CD4-positive, alpha-beta T cell treated with Interferon alpha-2 for 1 hour (primary cell): ENCODE results near the gene PRRC2B.

ENCODE experiments used
- DNase-seq, 2 donors: peaks; one replicate each; pipeline ENCODE4 v3.0.0-alpha.2; 2020 to 2022

PRRC2B gene

DNA sequence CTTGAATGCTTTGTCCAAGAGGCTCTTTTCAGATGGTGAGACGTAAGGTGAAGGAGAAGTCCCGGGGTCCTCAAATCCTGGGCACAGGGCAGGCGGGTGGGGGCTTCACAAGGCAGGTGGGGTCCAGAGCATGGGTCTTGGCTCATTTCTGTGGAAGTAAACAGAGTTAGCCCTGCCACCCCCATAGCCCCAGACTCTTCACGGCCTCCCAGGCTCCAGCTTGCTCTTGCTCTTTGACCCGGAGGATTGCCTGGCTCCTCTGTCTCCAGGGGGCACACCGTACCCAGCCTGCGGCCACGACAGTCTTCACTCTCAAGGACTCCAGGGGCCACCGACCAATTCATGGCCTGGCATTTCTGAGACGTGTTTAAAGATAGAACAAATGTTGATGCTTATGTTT lies 80.0 kb downstream of the PRRC2B start:
- DNase-seq, result no peak

DNA sequence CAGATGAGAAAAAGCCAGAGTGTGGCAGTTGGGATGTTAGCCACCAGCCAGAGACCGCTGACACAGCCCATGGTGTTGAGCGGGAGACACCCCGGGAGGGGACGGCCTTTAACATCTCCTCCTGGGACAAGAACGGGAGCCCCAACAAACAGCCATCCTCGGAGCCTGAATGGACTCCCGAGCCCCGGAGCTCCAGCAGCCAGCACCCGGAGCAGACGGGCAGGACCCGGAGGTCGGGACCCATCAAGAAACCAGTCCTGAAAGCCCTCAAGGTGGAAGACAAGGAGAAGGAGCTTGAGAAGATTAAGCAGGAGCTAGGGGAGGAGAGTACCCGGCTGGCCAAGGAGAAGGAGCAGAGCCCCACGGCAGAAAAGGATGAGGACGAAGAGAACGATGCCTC lies 80.8 kb downstream of the PRRC2B start:
- no peak for DNase-seq

DNA sequence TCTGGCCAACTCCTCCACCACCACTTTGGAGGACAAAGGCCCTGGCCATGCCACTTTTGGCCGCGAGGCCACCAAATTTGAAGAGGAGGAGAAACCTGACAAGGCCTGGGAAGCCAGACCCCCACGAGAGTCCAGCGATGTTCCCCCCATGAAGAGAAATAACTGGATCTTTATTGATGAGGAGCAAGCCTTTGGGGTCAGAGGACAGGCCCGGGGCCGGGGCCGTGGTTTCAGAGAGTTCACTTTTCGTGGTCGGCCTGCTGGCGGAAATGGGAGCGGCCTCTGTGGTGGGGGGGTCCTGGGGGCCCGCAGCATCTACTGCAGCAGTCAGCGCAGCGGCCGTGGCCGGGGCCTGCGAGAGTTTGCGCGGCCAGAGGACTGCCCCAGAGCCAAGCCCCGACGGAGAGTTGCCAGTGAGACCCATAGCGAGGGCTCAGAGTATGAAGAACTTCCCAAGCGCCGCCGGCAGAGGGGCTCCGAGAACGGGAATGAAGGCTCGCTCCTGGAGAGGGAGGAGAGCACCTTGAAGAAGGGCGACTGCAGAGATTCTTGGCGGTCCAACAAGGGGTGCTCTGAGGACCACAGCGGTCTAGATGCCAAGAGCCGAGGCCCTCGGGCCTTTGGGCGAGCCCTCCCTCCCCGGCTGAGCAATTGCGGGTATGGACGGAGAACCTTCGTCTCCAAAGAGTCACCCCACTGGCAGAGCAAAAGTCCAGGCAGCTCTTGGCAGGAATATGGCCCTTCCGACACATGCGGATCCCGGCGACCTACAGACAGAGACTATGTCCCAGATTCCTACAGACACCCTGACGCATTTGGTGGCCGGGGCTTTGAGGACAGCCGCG lies 81.4 kb downstream of the PRRC2B start:
- DNase-seq, result no peak

DNA sequence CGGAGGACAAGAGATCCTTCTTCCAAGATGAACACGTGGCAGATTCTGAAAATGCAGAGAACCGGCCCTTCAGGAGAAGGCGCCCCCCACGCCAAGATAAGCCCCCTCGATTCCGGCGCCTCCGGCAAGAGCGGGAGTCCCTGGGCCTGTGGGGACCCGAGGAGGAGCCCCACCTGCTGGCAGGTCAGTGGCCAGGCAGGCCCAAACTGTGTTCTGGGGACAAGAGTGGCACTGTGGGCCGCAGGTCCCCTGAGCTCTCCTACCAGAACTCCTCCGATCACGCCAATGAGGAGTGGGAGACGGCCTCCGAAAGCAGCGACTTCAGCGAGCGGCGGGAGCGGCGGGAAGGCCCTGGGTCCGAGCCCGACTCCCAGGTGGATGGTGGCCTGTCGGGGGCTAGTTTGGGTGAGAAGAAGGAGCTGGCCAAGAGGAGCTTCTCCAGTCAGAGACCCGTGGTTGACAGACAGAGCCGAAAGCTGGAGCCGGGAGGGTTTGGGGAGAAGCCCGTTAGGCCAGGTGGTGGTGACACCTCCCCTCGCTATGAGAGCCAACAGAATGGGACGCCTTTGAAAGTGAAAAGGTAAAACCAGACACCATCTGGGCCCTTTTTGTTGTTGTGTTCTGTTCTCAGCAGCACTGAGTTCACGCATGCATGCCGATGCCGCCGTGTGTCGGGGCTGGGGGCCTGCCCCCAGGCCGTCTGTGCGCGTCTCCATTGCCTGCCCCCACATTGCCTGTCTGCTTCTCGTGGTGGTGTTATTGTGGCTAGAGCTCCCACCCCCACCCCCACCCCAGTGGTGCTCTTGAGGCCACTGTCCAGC lies 82.3 kb downstream of the PRRC2B start:
- DNase-seq, result no peak

DNA sequence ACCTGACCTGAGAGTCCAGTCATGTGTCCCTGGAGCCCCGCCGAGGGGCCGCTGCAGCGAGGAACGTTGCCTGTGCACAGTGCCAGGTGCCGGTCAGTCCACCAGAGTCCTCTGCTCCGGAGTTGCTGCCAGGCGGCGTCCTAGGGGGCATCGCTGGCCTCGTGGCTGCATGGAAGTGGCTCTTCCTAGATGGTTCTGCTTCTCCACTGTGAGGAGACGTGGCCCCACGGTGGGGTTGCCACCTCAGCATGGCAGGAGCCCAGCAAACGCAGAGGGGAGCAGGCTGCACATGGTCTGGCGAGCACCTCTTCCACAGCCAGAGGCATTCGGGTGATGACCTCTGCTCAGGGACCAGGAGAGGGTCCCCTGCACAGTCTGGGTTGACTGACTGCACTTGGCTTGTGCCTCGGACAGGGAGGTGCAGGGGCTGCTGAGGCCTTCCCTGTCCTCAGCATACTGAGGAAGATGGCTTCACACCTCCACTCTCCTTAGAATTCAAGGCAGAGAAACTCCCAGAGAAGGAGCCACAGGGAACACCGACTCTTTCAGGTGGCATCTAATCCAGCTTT lies 83.0 kb downstream of the PRRC2B start:
- no peak for DNase-seq

DNA sequence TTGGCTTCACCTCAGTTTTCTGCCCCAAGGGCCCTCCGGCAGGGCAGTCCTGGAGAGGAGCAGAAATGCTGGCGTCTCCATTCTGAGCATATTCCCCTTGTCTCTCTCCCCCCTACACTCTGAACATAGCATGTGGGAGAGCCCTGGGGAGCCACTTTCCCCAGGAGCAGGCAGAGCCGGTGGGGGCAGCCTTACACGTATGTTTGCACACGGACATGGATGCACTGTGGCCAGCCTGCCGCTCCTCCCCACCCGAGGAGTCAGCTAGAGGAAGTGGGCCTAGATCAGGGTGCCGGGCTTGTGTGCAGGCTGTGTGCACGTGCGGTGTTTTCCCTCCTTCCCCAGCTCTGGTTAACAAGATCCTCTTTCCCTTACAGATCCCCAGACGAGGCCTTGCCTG lies 83.5 kb downstream of the PRRC2B start:
- DNase-seq, result no peak

DNA sequence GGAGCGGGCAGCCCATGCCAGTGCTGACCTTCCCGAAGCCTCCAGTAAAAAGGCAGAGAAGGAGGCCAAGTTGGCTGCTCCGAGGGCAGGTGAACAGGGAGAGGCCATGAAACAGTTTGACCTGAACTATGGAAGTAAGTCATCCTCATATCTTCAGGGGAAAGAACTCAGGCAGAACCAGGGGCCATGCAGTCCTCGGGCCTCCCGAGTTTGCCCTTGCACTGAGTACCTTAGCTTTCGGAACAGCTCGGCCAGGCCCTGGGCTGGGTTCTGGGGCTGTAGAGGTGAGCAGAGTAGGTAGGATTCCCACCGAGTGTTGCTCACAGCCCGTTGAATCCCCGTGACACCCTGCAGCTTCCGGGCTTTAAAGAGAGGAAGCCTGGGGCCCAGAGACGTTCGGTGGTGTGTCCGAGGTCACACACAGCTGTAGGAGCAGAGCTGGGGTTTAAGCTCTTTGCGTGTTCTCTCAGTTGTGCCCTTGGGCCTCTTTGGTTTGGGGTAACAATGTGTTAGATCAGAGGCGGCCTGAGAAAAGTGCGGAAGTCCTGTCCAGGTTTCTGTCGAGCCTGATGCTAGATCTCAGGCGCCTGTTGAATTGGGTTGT lies 84.0 kb downstream of the PRRC2B start:
- DNase-seq, result no peak

DNA sequence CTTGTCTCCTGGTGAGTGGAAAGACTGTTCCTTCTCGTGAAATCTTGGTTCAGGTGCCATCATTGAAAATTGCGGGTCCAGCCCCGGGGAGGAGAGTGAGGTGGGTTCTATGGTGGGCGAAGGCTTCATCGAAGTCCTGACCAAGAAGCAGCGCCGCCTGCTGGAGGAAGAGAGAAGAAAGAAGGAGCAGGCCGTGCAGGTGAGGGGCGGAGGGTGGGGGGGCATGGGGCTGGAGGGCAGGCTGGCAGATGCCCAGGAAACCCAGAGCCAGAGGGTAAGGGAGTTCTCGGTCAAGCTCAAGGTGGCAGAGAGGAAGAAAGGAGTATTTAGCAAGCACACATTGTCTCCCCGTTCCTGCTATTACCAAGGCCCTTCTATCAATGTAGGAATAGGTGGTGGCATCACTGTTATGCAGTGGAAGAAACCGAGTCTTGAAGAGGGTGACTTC lies 84.6 kb downstream of the PRRC2B start:
- peak; percentile 43 to 66 for DNase-seq

DNA sequence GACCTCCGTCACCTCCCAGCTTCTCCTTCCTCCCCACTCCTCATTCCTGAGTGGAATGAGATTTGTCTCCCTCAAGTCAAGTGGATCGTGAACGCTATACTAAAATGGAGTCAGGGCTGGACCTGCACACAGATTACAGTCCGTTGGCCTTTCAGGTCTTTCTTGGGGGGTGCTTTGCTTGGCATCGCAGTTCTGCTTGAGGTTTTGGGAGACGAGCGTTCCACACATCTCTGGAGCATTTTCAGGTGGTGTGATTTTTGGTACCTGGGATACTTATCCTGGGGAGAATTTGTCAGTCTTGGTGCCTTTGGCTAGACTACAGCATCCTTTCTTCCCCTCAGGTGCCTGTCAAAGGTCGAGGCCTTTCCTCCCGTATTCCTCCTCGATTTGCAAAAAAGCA lies 85.0 kb downstream of the PRRC2B start:
- DNase-seq, result no peak

DNA sequence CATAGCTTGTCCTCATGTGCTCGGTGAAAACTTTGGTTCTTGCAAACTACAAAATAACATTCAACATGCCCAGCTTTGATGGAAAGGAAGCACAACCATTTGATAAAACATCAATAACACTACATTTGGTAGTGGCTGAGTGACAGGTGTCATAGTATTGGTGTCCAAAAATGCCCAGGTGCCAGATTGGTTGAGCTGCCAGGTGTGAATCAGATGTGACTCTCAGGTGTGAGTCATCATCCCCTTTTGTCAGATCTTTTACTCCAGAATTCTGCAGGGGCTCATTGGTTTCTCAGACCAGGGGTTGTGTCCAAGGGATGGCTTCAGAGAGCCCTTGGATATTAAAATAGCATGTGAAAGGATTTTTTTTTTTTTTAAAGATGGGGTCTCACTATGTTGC lies 86.4 kb downstream of the PRRC2B start:
- no peak for DNase-seq

DNA sequence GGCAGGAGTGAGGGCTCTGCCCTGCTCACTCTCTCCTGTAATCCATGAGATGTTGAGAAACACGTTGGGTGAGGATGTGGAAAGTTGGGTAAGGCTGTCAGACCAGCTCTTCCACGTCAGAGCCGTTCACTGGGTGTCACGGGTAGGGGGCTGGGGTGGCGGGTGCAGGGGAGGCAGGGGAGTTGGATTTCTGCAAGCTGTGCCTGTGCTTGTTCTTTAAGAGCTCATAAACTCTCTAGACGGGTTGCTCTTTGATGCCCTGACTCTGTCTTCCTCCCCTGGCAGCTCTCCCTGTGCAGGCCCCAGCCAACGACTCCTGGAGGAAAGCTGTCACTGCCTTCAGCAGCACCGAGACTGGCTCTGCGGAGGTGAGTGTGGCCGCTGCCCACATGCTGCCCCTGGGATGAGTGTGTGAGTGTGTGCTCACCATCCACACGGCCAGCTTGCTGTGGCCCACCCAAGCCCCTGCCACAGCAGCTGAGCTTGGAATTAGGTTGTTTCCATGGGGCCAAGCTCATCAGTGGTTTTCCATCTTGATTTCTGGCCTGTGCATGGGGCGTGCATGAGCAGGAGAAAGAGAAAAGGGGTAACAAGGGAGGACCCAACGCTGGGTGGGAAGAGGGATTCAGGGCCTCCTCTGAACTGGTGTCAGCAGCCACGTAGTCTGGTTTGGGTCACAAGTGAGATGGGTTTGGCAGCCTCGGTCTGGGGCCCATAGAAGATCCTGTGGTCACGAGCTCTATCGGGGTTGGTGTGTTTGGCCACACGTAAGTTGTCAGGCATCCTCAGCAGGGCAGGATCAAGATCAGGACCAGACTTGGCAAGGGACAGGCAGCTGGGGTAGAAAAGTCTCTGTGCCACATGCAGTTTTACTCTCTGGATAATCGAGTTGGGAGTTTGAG lies 87.8 kb downstream of the PRRC2B start:
- no peak for DNase-seq

DNA sequence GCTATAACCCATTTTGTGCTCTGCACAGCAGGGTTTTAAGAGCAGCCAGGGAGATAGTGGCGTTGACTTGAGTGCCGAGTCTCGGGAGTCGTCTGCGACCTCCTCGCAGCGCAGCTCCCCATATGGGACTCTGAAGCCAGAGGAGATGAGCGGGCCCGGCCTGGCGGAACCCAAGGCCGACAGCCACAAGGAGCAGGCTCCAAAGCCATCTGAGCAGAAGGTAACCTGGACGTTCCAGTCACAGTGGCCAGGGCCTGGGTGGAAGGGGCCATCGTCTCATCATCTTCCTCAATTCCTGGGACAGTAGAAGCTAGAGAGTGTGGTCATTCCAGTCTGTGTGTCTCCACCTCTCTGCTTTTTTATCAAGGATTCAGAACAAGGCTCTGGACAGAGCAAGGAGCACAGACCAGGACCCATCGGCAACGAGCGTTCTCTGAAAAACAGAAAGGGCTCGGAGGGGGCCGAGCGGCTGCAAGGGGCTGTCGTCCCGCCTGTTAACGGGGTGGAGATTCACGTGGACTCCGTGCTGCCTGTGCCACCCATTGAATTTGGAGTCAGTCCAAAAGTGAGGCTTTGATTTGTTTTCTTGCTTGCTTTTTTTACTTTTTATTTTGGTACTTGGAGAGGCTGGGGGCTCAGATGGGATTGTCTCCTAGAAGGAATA lies 88.6 kb downstream of the PRRC2B start:
- no peak for DNase-seq

DNA sequence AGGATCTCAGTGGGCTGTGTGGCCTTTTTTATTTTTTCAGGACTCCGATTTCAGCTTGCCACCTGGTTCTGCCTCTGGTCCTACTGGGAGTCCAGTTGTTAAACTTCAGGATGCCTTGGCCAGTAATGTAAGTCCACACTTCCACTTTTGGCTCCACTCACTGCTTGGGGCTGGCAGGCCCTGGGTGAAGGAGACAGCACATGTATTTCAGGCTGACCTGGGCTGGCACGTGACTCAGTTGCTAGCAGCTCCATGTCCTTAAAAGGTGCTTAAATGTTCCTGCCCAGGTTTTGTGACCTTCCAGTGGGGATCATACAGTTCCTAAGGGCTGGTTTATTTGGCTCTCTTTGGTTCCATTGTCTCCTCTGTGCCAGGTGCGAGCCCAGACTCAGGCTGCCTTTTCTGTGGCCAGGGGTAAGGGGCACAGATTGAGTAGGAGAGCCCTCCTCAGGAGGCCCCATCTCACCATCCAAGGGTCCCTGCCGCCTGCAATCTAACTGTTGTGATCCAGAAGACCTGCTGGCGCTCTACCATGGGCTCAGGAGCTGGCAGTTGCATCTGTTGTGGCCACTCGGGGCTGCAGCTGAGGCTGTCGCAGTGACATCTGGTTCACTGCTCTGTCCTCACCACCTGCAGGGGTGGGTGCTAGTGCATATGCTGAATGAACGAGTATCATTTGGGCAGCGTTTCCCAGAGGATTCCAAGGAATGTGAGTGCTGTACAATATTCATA lies 89.6 kb downstream of the PRRC2B start:
- no peak for DNase-seq

DNA sequence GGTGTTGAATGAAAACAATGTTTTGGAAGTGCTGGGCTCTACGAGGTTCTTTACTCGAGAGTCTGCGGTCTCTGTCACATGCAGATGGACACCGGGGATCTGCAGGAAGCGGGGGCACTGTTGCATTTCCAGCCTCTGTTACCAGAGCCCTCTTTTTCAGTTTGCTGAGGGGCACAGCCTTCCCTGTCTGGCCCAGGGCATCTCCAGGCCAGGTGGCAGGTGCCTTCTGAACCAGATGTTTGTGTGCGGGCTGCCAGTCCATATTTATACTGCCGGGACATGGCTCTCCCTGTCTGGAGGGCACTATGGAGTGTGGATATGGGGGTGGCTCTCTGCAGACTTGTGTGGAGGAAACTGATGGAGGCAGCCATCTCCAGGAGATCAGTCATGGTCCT lies 90.2 kb downstream of the PRRC2B start:
- DNase-seq, result no peak

DNA sequence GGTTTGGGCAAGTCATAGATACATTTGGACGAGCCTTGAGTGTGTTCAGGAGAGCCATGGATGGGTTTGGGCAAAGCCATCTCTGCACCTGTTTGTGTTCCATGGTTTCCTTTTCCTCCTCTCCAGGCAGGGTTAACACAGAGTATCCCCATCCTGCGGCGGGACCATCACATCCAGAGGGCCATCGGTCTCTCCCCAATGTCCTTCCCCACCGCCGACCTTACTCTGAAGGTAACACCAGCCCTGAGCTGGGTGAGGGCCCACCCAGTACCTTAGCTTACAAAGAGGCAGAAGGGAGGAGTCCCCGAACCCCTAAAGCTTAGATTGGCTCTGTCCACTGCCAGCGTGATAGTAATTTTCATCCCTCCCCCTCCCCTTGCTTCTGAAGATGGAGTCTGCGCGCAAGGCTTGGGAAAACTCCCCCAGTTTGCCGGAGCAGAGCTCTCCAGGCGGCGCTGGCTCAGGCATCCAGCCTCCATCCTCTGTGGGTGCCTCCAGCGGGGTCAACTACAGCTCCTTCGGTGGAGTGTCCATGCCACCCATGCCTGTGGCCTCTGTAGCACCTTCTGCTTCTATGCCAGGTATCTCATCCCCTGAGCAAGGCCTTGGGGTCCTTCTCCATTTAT lies 90.8 kb downstream of the PRRC2B start:
- no peak for DNase-seq

DNA sequence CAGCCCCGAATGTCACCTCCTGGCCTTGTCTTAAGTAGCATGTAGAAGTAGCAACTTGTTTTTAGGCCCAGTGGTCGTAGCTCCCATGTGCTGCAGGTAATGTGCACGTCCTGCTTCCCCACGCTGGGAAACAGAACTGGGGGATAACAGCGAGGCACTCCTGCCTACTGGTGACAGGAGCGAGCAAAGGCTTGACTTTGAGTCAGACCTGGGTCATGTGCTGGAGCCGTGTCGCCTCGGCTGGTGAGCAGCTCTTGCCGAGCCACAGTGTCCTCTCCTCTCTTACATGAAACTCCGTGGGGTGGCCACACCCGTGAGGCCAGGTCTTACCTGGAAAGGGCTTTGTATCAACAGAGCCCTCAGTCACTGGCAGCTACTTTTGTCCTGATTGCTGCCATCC lies 91.3 kb downstream of the PRRC2B start:
- no peak for DNase-seq

DNA sequence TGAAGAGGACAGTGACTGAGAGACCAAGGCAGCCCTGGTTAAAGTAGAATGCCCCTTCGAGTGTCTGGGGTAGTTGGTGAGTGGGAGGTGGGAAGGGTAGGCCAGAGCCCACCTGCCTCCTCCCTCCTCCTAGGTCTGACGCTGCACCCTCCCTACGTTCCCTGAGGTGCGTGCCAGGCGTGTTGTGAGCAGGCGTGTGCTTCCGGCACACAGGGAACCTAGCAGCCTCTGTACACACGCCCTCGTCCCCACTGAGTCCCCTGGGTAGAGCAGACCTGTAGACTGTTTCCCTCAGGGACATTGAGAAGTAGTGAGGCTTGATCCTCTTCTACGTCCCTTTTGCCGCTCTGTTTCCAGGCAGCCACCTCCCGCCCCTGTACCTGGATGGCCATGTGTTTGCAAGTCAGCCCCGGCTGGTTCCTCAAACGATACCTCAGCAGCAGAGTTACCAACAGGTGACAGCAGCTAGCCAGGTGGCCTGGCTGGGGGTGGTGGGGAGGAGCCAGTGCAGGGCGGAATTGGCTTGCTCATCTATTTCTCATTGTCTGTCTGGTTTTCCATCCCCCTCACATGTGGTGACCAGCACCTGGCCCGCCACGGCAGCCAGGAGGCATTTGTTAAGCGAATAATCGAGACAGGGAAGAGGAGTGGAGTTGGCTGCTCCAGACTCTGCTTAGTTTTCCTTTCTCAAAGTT lies 92.0 kb downstream of the PRRC2B start:
- DNase-seq, result no peak

DNA sequence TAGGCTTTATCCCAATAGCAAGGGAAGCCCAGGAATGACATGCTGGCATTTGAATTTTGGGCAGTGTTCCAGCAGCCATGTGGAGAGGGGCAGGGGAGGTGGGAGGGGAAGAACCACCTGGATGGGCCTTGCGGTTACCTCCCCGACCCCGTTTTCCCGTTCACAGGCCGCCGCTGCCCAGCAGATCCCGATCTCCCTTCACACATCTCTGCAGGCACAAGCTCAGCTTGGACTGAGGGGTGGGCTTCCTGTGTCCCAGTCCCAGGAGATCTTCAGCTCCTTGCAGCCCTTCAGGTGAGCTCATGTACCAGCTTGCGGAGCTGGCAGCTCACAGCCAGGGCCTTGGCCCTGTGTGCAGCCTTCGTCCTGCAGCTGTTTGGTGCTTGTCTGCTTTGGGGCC lies 93.1 kb downstream of the PRRC2B start:
- DNase-seq, result no peak

DNA sequence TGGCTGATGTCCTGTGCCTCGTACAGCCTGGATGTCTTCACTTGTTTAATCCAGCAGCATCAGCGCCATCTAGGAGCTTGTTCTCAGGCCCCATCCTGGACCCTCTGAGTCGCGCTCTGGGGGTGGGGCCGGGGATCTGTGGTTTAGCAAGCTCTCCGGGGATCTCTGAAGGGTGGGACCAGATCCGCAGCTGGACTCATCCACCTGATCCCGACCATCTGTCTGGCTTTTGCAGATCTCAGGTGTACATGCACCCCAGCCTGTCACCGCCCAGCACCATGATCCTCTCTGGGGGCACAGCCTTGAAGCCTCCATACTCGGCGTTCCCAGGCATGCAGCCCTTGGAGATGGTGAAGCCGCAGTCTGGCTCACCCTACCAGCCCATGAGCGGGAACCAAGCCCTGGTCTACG lies 93.7 kb downstream of the PRRC2B start:
- DNase-seq, result no peak

DNA sequence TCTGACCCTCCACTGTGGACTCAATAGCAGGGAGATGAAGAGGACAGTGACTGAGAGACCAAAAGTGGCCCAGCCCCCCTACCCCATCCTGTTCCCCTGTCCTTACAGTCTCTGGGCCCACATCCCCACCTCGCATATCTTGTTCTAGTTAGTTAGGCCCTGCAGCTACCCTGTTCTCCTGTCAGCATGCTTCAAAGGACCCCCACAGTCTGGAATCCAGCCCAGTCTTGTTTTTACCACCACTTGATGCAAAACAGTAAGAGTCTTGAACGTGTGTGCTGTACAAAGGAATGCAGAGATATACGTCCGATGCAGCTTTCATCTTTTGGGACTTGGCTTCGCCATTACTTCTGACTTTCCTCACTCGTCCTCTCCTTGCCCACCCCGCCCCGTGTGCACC lies 96.6 kb downstream of the PRRC2B start:
- DNase-seq, result no peak
